Small intestine (tissue), 7 donors: ENCODE data around the gene PKNOX2. TPM values are rescaled to one million over a fixed set of nuclear protein-coding genes. Genes with fewer than 3 reads are reported as not detected.

Experiments used
- DNase-seq, 2 donors: peaks; one replicate each; pipeline versions ENCODE4 v3.0.0 to v3.0.0-alpha.2; 2013
- FAIRE-seq: peaks from 2 replicates; lab custom pipeline; 2012; peaks lifted over from hg19 to GRCh38; lab: Jason Lieb, UNC
- H3K27ac ChIP-seq, 3 donors: one replicate each; pipeline ENCODE4 v1.5.1; 2013; ENCODE audit warnings: low read length in 2 of 3, mild to moderate bottlenecking in 2 of 3, control low read depth in 1 of 3, inconsistent platforms in 1 of 3, low read depth in 1 of 3, moderate library complexity in 1 of 3
- H3K27me3 ChIP-seq, 3 donors: one replicate each; pipeline ENCODE4 v1.6.1; 2013; ENCODE audit warnings: low read length in 3 of 3, inconsistent platforms in 1 of 3; ENCODE audit not compliant: control insufficient read depth in 3 of 3, insufficient read depth in 3 of 3
- H3K36me3 ChIP-seq, 3 donors: one replicate each; pipeline ENCODE4 v1.6.1; 2013; ENCODE audit warnings: low read length in 3 of 3, inconsistent platforms in 1 of 3, low read depth in 1 of 3, mild to moderate bottlenecking in 1 of 3, moderate library complexity in 1 of 3; ENCODE audit not compliant: control insufficient read depth in 3 of 3, insufficient read depth in 2 of 3
- H3K4me1 ChIP-seq, 3 donors: one replicate each; pipeline ENCODE4 v1.6.1; 2013; ENCODE audit warnings: low read length in 2 of 3, inconsistent platforms in 1 of 3, low read depth in 1 of 3, mild to moderate bottlenecking in 1 of 3, moderate library complexity in 1 of 3; ENCODE audit not compliant: control insufficient read depth in 3 of 3, insufficient read depth in 2 of 3
- H3K4me3 ChIP-seq, 3 donors: one replicate each; pipeline ENCODE4 v1.5.1; 2013; ENCODE audit warnings: low read length in 3 of 3, control low read depth in 1 of 3, inconsistent platforms in 1 of 3, low read depth in 1 of 3, mild to moderate bottlenecking in 1 of 3, moderate library complexity in 1 of 3
- H3K9me3 ChIP-seq, 2 donors: one replicate each; pipeline ENCODE4 v1.6.1; 2013; ENCODE audit warnings: low read depth in 1 of 2, low read length in 1 of 2; ENCODE audit not compliant: control insufficient read depth in 2 of 2, insufficient read depth in 1 of 2
- WGBS, 3 donors: extraction: QIAGEN DNeasy Blood & Tissue Kit; methylation state at CpG; one replicate each; pipeline ENCODE4 v1.1.7; 2013; 5-methylcytosine and 5-hydroxymethylcytosine counted together
- polyA plus RNA-seq, 4 donors: library from polyadenylated mRNA; stranded (reverse) in 3 of 4; unstranded in 1 of 4; fragments of 200-250 nt in 3 of 4; fragments of 120-200 nt in 1 of 4; gene quantifications; one replicate each; pipeline versions ENCODE4 v1.2.1 to v1.2.3, GENCODE V29; 2013
- donor health status: healthy with polysubstance abuse.
- donor health status: control.
- donor health status: control.
- donor health status: Bipolar disorder and iron deficiency.
- donor health status: healthy.

PKNOX2 gene
- polyA plus RNA-seq, 4 donors, result 1.1 to 2.5 (median 1.2) TPM; not detected in 1

GRCh38 chr11:125171974-125172373 lies 7.4 kb downstream of the PKNOX2 start:
- Histone ChIP-seq H3K27ac (no peak overlapping the region), H3K4me1 (peaks cover 0 to 6% (median 0%) of the 10 kb centered on the region in 3 donors), H3K9me3 (no peaks in the 10 kb centered on the region), H3K27me3 (peaks cover 0 to 46% (median 14%) of the 10 kb centered on the region in 3 donors), H3K36me3 (no peaks in the 10 kb centered on the region), H3K4me3 (no peak overlapping the region)
- no peak for DNase-seq
- WGBS, 3 donors, result 86 to 93% (median 91%) methylated on average over 4 of the region's 4 CpGs
- no peak for FAIRE-seq

- no peak overlapping the region for H3K27ac ChIP-seq
- FAIRE-seq (no peak), DNase-seq (no peak)
- H3K27me3 ChIP-seq, result peaks cover 0 to 38% (median 11%) of the 10 kb centered on the region in 3 donors
- H3K36me3 ChIP-seq, result no peaks in the 10 kb centered on the region
- whole genome bisulfite sequencing, 3 donors, result 55 to 86% (median 58%) methylated on average over 1 of the region's 1 CpG
- H3K9me3 ChIP-seq, result no peaks in the 10 kb centered on the region
- H3K4me3 ChIP-seq, result no peak overlapping the region
- H3K4me1 ChIP-seq, result peaks cover 0 to 6% (median 0%) of the 10 kb centered on the region in 3 donors
Measured at GRCh38 chr11:125173027-125173426, 8.5 kb downstream of the PKNOX2 start.

GRCh38 chr11:125173556-125173955 lies 9.0 kb downstream of the PKNOX2 start:
- no peaks in the 10 kb centered on the region for H3K9me3 ChIP-seq
- DNase-seq (no peak), FAIRE-seq (no peak)
- H3K4me3 ChIP-seq, result no peak overlapping the region
- H3K4me1 ChIP-seq, result peaks cover 0 to 6% (median 0%) of the 10 kb centered on the region in 3 donors
- no peak overlapping the region for H3K27ac ChIP-seq
- H3K27me3 ChIP-seq, result peaks cover 0 to 35% (median 7%) of the 10 kb centered on the region in 3 donors
- H3K36me3 ChIP-seq, result no peaks in the 10 kb centered on the region
- WGBS, 3 donors, result 75 to 82% (median 79%) methylated on average over 8 of the region's 8 CpGs

GRCh38 chr11:125174057-125174456 lies 9.5 kb downstream of the PKNOX2 start:
- peaks cover 0 to 31% (median 7%) of the 10 kb centered on the region in 3 donors for H3K27me3 ChIP-seq
- 50 to 63% (median 60%) methylated on average over 4 of the region's 4 CpGs for WGBS, 3 donors
- FAIRE-seq (no peak), DNase-seq (no peak)
- peaks cover 0 to 5% (median 0%) of the 10 kb centered on the region in 3 donors for H3K4me1 ChIP-seq
- H3K9me3 ChIP-seq, result no peaks in the 10 kb centered on the region
- H3K36me3 ChIP-seq, result no peaks in the 10 kb centered on the region
- H3K4me3 ChIP-seq, result no peak overlapping the region
- H3K27ac ChIP-seq, result no peak overlapping the region

- Histone ChIP-seq H3K36me3 (no peaks in the 10 kb centered on the region), H3K27ac (no peak overlapping the region), H3K9me3 (no peaks in the 10 kb centered on the region), H3K4me3 (no peak overlapping the region), H3K4me1 (no peaks in the 10 kb centered on the region), H3K27me3 (peaks cover 0 to 26% (median 7%) of the 10 kb centered on the region in 3 donors)
- DNase-seq (no peak), FAIRE-seq (no peak)
- WGBS, 3 donors, result 73 to 85% (median 78%) methylated on average over 8 of the region's 8 CpGs
Measured at GRCh38 chr11:125174686-125175085, 10.1 kb downstream of the PKNOX2 start.

GRCh38 chr11:125175166-125175565 lies 10.6 kb downstream of the PKNOX2 start:
- Histone ChIP-seq H3K36me3 (no peaks in the 10 kb centered on the region), H3K4me3 (no peak overlapping the region), H3K4me1 (no peaks in the 10 kb centered on the region), H3K27ac (no peak overlapping the region), H3K9me3 (no peaks in the 10 kb centered on the region), H3K27me3 (peaks cover 0 to 26% (median 6%) of the 10 kb centered on the region in 3 donors)
- DNase-seq (no peak), FAIRE-seq (no peak)
- 83 to 88% (median 88%) methylated on average over 4 of the region's 4 CpGs for WGBS, 3 donors

- no peaks in the 10 kb centered on the region for H3K4me1 ChIP-seq
- no peaks in the 10 kb centered on the region for H3K9me3 ChIP-seq
- peaks cover 0 to 26% (median 4%) of the 10 kb centered on the region in 3 donors for H3K27me3 ChIP-seq
- DNase-seq (no peak), FAIRE-seq (no peak)
- no peak overlapping the region for H3K4me3 ChIP-seq
- 70 to 82% (median 70%) methylated on average over 15 of the region's 15 CpGs for WGBS, 3 donors
- H3K36me3 ChIP-seq, result no peaks in the 10 kb centered on the region
- H3K27ac ChIP-seq, result no peak overlapping the region
Measured at GRCh38 chr11:125175896-125176575, 11.5 kb downstream of the PKNOX2 start.

GRCh38 chr11:125176866-125177265 lies 12.3 kb downstream of the PKNOX2 start:
- DNase-seq (no peak), FAIRE-seq (no peak)
- H3K4me1 ChIP-seq, result no peaks in the 10 kb centered on the region
- H3K27ac ChIP-seq, result no peak overlapping the region
- no peak overlapping the region for H3K4me3 ChIP-seq
- H3K36me3 ChIP-seq, result no peaks in the 10 kb centered on the region
- H3K9me3 ChIP-seq, result no peaks in the 10 kb centered on the region
- 71 to 77% (median 76%) methylated on average over 5 of the region's 5 CpGs for WGBS, 3 donors
- peaks cover 0 to 26% (median 4%) of the 10 kb centered on the region in 3 donors for H3K27me3 ChIP-seq
